Measurements from ENCODE around the gene KCNK3.
"Not testable (repeated sequence)": the region's sequence is repeated elsewhere in the genome, so short reads cannot be mapped to it uniquely, and the experiment has no call there.

The KCNK3 gene

DNA sequence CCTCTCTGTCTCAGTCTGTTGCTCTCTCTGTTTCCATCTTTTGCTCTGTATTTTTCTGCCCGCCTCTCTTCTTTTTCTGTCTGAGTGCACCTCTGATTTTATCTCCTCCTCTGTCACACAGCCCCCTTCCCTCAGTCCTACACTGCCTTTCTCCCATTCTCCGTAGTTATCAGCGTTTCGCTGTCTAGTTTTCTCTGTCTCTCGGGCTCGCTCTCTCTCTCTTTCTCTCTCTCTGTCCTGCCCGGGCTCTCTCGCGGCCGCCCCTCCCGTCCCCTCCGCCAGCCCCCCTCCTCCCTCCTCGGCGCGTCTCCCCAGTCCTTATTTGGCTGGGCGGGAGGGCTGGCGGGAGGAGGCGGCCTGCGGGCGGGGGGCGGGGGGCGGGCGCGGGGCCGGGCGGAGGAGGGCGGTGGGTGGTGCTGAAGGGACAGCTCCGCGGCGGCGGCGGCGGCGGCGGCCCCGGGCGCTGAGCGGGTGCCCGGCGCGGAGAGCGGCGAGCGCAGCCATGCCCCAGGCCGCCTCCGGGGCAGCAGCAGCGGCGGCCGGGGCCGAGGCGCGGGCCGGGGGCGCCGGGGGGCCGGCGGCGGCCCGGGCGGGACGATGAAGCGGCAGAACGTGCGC is at the start of gene KCNK3:
KCNK3 (plus strand) TSS at position 444 of the 618 bp plus-strand sequence; CDS start at position 598, 154 bp downstream.
- no peak for DNase-seq (ENCODE audit: low spot score)

DNA sequence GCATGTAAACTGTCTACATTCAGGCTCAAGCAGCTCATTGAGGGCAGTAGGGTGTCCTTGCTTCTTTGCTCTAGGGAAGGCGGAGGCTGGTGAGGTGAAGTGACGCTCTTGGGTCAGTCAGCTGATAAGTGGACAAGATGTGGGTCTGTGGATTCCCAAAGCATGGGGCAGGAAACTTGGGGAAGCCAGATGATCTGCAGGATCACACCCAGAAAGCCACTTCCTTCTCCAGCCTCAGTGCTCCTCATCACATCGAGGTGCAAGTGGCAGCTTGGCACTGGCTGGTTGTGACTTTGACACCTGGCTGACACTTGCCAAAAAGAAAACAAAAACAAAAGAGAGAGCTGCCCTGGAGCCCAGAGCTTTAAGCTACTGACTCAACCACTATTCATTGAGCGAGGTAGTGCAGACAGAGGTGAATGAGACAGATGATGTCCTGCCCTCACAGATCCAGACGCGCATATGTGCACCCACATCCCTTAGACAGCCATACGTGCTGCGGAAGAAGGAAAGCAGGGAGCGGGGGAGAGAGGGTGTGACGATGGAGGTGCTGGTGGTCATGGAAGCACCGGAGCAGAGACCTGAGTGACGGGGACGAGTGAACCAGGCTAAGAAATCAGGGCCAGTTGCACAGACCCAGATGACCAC is 48.2 kb upstream of the KCNK3 start:
- DNase-seq (ENCODE audit: low spot score) = no peak

DNA sequence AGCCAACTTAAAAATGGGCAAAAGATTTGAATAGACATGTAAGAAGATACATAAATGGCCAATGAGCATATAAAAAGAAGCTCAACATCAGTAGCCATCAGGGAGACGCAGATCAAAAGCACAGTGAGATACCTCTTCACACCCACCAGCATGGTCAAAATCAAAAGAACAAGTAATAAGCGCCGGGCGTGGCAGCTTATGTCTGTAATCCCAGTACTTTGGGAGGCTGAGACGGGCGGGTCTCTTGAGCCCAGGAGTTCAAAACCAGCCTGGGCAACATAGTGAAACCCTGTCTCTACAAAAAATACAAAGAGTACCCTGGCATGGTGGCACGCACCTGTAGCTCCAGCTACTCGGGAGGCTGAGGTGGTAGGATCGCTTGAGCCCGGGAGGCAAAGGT is 46.8 kb upstream of the KCNK3 start:
- no peak for DNase-seq (ENCODE audit: low spot score)

GRCh38 chr2:26646986-26647672 is 45.4 kb upstream of the KCNK3 start:
- no peak for DNase-seq (ENCODE audit: low spot score)

- no peak for DNase-seq (ENCODE audit: low spot score)
Measured at GRCh38 chr2:26647981-26648380, 44.5 kb upstream of the KCNK3 start.

GRCh38 chr2:26648516-26648915 is 44.0 kb upstream of the KCNK3 start:
- no peak for DNase-seq (ENCODE audit: low spot score)

GRCh38 chr2:26649322-26649721 is 43.2 kb upstream of the KCNK3 start:
- no peak for DNase-seq (ENCODE audit: low spot score)

- DNase-seq (ENCODE audit: low spot score) = no peak
Measured at GRCh38 chr2:26649992-26650712, 42.4 kb upstream of the KCNK3 start.

DNA sequence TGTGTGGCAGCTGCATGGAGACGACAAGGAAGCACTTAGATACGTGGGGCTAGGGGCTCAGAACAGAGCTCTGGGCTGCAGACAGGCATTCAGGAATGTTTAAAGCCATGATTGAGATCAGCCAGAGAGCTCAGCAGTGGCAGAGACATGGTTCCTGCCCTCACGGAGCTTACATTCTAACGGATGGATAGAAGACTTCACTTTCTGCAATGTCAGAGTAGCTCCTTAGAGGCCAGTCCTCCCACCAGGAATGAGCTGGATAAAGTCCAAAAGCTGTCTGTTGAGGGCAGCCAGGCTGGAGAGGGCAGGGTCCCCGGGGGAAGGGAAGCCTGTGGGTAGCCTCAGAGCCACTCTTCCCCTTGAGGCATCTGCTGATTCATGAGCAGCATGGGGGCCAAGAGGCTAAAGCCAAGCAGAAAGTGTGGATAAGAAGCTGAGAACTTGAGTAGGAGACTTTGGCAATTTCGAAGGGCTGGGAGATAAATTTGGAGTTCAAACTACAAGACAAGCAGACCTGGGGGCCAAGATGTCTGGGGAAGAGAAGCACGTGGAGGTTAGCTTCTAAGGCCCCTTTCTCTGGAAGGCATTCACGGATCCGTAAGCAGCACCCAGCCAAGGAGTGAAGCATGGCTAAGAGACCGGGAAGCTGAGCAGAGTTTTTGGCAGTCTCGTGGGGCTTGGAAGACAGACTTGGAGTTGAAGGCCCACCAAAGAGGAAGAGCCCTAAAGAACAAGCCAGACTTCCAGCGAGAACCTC is 41.6 kb upstream of the KCNK3 start:
- DNase-seq (ENCODE audit: low spot score) = no peak

DNA sequence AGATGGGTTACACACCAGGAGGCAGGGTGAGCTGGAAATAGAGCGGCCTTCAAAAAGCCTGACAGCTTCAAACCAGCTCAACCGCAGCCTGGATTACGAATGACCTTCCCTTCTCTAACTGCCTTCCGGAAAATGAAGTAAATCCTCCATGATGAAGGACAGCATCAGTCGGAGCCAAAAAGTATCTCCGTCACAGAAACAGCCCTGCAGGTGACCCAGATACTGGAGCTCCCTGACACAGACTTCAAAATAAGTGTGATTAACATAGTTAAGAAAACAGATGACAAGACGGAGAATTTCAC is 41.1 kb upstream of the KCNK3 start:
- DNase-seq (ENCODE audit: low spot score) = no peak

- DNase-seq (ENCODE audit: low spot score) = no peak
Measured at GRCh38 chr2:26651799-26652198, 40.7 kb upstream of the KCNK3 start.

DNA sequence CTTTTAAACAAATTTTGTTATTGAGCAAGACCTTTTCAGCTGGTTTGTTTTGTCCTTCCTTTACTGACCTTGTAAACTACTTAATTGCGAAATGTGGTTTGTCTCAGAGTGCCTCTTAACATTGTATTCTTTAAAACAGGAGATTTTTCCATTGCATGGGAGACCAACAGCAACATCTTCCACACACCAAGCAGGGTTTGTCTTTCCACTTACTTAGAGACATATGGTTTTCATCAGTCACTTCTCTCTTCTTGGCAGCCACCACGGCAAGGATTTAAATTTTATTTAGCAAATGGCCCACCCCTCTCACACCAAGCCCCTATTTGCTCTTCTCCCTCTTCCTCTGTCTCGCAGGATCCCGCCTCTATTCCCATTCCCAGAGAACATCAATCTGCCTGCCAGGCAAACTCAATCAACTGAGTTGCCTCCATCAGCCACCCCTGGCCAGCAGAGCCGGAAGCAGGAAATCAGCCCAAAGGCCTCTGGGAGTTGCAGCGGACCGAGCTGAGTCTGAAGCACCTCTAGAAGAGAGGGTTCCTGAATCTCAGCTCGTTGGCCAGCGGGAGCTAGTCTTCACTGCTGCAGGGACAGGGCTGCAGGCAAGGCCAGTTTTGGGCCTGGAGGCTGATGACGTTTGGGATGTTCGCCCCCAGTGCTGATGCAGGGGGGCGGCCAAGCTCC is 40.0 kb upstream of the KCNK3 start:
- DNase-seq (ENCODE audit: low spot score) = no peak

DNA sequence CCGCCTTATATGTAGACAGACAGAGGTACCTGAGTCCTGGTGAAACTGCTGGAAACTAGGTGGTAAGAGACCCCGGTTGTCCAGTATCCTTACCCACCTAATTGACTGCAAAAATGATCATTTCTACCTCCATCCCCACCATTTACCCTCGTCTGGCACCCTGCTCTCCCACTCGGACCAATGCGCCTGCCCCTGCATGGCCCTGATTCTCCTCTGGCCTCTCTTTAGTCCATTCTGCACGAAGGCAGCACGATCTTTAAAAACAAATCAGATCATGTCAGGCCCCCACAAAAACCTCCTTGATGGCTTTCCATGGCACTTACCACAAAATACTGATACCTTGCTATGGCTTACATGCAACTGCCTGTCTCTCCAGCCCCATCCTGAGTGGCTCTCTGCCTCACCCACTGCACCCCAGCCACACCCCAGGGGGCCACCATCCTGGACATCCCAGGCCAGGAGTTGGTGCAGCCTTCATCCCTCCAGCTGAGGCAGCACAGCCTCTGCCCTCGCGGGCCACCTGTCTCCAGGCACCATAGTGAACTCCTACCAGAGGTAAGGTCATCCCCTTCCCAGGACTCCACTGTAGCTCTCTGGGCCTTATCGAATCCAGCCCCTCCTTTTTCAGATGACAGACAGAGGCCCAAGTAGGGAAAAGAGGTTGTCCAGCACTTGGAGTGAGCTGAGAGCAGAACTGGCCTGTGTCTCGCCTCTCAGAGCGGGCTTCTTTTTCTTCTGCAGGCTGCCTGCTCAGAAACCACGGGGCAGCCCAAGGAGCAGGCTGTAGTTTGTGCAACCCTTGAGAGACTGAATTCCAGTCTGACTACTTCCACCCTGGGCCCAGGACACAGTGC is 39.1 kb upstream of the KCNK3 start:
- DNase-seq (ENCODE audit: low spot score) = no peak

DNA sequence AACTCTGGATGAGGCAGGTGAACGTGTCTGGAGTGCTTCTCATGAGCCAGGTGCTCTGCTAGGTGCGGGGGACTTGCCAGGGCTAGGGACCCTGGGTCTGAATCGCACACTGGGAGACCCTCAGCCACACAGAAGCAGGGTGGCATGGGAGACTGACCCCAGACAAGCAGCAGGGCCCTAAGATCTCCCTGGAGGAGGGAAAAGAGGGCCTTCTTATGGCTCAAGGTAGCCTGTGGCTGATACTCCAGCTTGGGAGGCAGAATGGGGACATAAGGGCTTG is 38.5 kb upstream of the KCNK3 start:
- DNase-seq (ENCODE audit: low spot score) = no peak

- DNase-seq (ENCODE audit: low spot score) = not testable (repeated sequence)
Measured at GRCh38 chr2:26655120-26655519, 37.4 kb upstream of the KCNK3 start.

- no peak for DNase-seq (ENCODE audit: low spot score)
Measured at GRCh38 chr2:26655611-26656195, 36.8 kb upstream of the KCNK3 start.

DNA sequence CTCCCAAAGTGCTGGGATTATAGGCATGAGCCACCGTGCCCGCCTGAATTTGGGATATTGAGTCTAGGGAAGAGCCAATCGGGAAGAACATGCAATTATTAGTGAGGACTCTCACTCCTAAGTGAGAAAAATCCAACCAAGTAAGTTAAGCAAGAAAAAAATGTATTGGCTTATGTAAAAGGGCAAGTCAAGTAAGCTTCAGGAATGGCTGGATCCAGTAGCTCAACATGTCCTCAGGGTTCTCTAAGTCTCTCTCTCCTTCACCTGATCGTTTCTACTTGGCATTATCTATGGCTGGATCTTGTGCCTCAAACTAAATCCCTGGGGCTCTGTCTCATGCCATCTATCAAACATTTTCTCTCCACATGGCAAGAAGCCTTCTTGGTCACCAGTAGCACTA is 35.3 kb upstream of the KCNK3 start:
- no peak for DNase-seq (ENCODE audit: low spot score)

DNA sequence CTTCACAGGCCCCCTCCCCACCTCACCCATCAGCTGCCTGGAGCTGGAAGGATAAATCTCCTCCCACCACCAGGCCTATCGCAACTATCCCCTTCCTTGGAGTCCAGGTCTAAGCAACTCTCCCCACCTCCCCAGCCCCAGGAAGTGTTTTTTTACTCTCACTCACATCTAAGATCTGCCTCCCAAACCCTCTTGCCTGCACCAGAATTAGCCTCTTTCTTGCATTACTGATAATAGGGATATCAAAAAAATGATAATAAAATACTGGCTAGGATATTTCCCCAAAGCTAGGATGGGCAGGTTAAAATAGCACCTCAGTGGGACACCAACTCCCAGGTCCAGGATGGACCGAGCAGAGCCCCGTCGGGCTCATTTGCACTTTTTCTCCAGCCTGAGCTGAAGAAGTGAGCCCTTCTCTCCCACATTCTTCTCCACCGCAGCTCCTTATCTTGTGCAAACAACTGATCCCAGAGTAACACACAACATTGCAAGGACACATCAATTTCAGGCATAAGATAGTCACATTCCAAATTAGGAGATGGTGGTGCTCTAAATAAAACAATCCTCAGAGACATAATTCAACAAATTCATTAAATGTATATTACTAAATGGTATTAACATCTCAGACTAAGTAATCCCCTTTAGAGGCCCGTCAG is 33.7 kb upstream of the KCNK3 start:
- no peak for DNase-seq (ENCODE audit: low spot score)

DNA sequence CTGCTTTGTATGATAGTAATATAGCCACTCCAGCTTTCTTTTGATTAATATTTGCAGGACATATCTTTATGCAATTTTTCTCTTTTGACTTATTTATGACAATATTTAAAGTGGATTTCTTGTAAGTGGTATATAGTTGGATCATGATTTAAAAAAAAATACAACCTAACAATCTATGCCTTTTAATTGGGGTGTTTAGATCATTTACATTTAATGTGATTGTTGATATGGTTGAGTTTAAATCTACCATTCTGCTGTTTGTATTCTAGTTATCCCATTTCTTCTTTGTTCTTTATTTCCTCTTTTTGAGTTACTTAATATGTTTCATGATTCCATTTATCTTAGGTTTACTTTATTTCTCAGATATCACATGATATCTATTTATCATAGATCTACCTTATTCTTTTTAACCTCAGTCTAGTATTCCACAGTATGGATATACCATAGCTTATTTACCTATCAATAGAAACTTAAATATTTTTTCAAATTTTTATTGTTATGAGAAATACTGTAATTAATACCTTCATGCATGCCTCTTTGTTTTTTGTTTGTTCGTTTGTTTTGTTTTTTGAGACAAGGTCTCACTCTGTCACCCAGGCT is 32.1 kb upstream of the KCNK3 start:
- no peak for DNase-seq (ENCODE audit: low spot score)

GRCh38 chr2:26665296-26665695 is 27.2 kb upstream of the KCNK3 start:
- DNase-seq (ENCODE audit: low spot score) = not testable (repeated sequence)
